Measurements from ENCODE around the gene GKN1.

Gene GKN1

DNA sequence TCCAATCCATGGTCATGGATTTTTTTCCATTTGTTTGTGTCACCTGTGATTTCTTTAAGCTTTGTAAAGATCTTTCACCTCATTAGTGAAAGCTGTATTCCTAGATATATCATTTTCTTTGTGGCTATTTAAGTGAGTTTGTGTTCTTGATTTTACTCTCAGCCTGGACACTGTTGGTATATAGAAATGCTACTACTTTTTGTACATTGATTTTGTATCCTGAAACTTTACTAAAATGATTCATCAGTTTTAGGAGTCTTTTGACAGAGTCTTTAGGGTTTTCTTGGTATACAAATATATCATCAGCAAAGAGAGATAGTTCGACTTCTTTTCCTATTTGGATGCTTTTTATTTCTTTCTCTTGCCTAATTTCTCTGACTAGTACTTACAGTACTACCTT is 34.1 kb upstream of the GKN1 start:
- TF ChIP-seq EZH2 (IDR thresholded peaks at IDR 0.05; ENCODE audit: borderline replicate concordance, low read depth, low read length, severe bottlenecking): no peak
- TF ChIP-seq, protein P1, sequence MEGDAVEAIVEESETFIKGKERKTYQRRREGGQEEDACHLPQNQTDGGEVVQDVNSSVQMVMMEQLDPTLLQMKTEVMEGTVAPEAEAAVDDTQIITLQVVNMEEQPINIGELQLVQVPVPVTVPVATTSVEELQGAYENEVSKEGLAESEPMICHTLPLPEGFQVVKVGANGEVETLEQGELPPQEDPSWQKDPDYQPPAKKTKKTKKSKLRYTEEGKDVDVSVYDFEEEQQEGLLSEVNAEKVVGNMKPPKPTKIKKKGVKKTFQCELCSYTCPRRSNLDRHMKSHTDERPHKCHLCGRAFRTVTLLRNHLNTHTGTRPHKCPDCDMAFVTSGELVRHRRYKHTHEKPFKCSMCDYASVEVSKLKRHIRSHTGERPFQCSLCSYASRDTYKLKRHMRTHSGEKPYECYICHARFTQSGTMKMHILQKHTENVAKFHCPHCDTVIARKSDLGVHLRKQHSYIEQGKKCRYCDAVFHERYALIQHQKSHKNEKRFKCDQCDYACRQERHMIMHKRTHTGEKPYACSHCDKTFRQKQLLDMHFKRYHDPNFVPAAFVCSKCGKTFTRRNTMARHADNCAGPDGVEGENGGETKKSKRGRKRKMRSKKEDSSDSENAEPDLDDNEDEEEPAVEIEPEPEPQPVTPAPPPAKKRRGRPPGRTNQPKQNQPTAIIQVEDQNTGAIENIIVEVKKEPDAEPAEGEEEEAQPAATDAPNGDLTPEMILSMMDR (IDR thresholded peaks at IDR 0.05; ENCODE audit: borderline replicate concordance, extremely low read depth, low read length, poor library complexity, severe bottlenecking): no peak
- Histone ChIP-seq H3K9ac (ENCODE audit: low read depth, low read length) (no peak overlapping the region), H3K4me3 (ENCODE audit: low read depth in 1 of 2, low read length in 2 of 2) (no peak overlapping the region), H3K4me1 (ENCODE audit: insufficient read depth, low read length) (peaks cover 11% of the 10 kb centered on the region), H3K9me3 (ENCODE audit: insufficient read depth, low read length, severe bottlenecking) (no peaks in the 10 kb centered on the region), H3K4me2 (ENCODE audit: insufficient read depth, low read length) (no peak overlapping the region), H3K36me3 (ENCODE audit: insufficient read depth, low read length) (no peaks in the 10 kb centered on the region), H2AFZ (ENCODE audit: low read depth, low read length) (no peak overlapping the region), H3K27me3 (ENCODE audit: insufficient read depth, low read length, poor library complexity) (no peaks in the 10 kb centered on the region), H3K27ac (ENCODE audit: low read length) (no peak overlapping the region), H3K79me2 (ENCODE audit: insufficient read depth, low read length) (no peaks in the 10 kb centered on the region), H4K20me1 (ENCODE audit: insufficient read depth, low read length) (no peaks in the 10 kb centered on the region)
- ATAC-seq (ENCODE audit: insufficient read depth, low read depth) (no peak), DNase-seq (no peak)

DNA sequence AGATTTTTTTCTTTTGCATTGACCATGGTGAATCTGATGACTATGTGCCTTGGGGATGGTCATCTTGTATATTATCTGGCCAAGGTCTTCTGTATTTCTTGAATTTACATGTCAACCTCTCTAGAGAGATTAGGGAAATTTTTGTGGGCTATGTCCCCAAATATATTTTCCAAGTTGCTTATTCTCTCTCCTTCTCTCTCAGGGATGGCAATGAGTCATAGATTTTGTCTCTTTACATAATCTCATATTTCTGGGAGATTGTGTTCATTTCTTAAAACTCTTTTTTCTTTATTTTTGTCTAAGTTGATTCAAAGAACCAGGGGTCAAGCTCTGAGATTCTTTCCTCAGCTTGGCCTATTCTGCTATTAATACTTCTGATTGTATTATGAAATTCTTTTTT is 31.6 kb upstream of the GKN1 start:
- Histone ChIP-seq H3K9ac (ENCODE audit: low read depth, low read length) (no peak overlapping the region), H3K4me1 (ENCODE audit: insufficient read depth, low read length) (peaks cover 11% of the 10 kb centered on the region), H3K4me2 (ENCODE audit: insufficient read depth, low read length) (no peak overlapping the region), H3K27me3 (ENCODE audit: insufficient read depth, low read length, poor library complexity) (no peaks in the 10 kb centered on the region), H3K9me3 (ENCODE audit: insufficient read depth, low read length, severe bottlenecking) (no peaks in the 10 kb centered on the region), H4K20me1 (ENCODE audit: insufficient read depth, low read length) (no peaks in the 10 kb centered on the region), H3K79me2 (ENCODE audit: insufficient read depth, low read length) (no peaks in the 10 kb centered on the region), H3K27ac (ENCODE audit: low read length) (no peak overlapping the region), H3K4me3 (ENCODE audit: low read depth in 1 of 2, low read length in 2 of 2) (no peak overlapping the region), H2AFZ (ENCODE audit: low read depth, low read length) (no peak overlapping the region), H3K36me3 (ENCODE audit: insufficient read depth, low read length) (no peaks in the 10 kb centered on the region)
- TF ChIP-seq, protein P1 (IDR thresholded peaks at IDR 0.05; ENCODE audit: borderline replicate concordance, extremely low read depth, low read length, poor library complexity, severe bottlenecking): no peak
- no peak for TF ChIP-seq EZH2 (IDR thresholded peaks at IDR 0.05; ENCODE audit: borderline replicate concordance, low read depth, low read length, severe bottlenecking)
- no peak for DNase-seq
- ATAC-seq (ENCODE audit: insufficient read depth, low read depth): no peak

DNA sequence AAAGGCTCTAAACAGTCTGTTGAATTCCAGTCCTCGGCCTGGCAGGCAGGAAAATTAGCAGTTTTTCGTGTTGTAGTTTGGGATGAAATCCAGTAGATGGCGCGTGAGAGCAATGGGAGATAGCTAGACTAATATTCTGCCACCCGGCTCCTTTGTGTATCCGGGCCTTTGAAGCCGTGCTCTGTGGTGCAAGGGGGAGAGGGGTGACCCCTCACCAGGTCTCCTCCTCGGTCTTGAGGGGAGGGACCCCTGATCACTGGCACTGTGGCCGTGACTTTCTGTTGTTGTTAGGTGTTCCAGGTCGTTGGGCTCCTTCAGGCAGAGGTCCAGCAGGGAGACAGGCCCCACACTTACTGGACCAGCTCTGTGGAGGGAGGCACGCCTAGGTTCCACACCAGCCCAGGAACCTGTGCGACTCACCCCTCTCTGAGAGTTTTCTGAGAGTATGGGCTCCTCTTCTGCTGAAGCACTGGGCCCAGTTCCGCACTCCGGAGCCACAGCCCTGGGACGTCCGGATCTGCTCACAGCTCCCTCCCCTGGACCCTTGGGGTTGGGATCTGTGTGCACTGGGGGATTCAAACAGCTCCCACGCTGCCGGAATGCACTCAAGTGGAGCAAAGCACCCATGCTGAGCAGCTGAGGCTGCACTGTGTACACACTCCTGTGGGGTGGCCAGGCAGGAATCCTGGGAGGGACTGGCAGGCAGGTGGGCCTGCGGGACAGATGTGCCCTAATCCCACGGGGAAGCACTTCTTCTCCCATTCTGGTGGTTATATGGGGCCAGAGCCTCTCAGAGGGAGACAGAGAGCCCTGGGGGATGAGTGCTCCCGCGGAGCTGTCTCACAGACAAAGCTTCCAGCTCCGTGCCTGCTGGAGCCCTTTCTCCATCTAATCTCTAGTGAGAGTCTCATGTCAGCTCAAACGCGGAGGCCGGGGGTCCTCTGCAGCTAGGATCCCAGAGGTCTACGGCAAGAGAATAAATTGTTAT is 30.6 kb upstream of the GKN1 start:
- Histone ChIP-seq H3K79me2 (ENCODE audit: insufficient read depth, low read length) (no peaks in the 10 kb centered on the region), H3K36me3 (ENCODE audit: insufficient read depth, low read length) (no peaks in the 10 kb centered on the region), H3K9me3 (ENCODE audit: insufficient read depth, low read length, severe bottlenecking) (no peaks in the 10 kb centered on the region), H3K4me2 (ENCODE audit: insufficient read depth, low read length) (peak overlapping the region; percentile 43), H4K20me1 (ENCODE audit: insufficient read depth, low read length) (no peaks in the 10 kb centered on the region), H3K9ac (ENCODE audit: low read depth, low read length) (peak overlapping the region; percentile 11), H3K4me1 (ENCODE audit: insufficient read depth, low read length) (peaks cover 11% of the 10 kb centered on the region), H3K27me3 (ENCODE audit: insufficient read depth, low read length, poor library complexity) (no peaks in the 10 kb centered on the region), H3K4me3 (ENCODE audit: low read depth in 1 of 2, low read length in 2 of 2) (no peak overlapping the region), H2AFZ (ENCODE audit: low read depth, low read length) (peak overlapping the region; percentile 70), H3K27ac (ENCODE audit: low read length) (peak overlapping the region; percentile 40)
- DNase-seq (peak; percentile 80), ATAC-seq (ENCODE audit: insufficient read depth, low read depth) (peak; percentile 99)
- TF ChIP-seq, protein P1 (IDR thresholded peaks at IDR 0.05; ENCODE audit: borderline replicate concordance, extremely low read depth, low read length, poor library complexity, severe bottlenecking): peak; percentile 89
- no peak for TF ChIP-seq EZH2 (IDR thresholded peaks at IDR 0.05; ENCODE audit: borderline replicate concordance, low read depth, low read length, severe bottlenecking)
